HL-60 (cell line): ENCODE data around the gene MBTPS1.

Source experiments
- CTCF ChIP-seq: IDR thresholded peaks from one replicate; pipeline ENCODE4 v1.5.1; 2011; ENCODE audit warnings: low read length, control low read depth, inconsistent platforms; ENCODE audit not compliant: insufficient read depth
- GABPA ChIP-seq: IDR thresholded peaks from 2 replicates; pipeline ENCODE4 v1.6.1; 2012; ENCODE audit warnings: low read depth
- POLR2AphosphoS5 ChIP-seq: IDR thresholded peaks from 2 replicates; pipeline ENCODE4 v1.6.1; 2012; ENCODE audit warnings: low read depth
- TF ChIP-seq, protein P1 (sequence below): IDR thresholded peaks from 2 replicates; pipeline ENCODE4 v1.6.1; 2012; ENCODE audit warnings: low read depth; ENCODE audit not compliant: insufficient replicate concordance

- TF ChIP-seq CTCF (no peak), POLR2AphosphoS5 (no peak), GABPA (no peak)
- TF ChIP-seq, protein P1, sequence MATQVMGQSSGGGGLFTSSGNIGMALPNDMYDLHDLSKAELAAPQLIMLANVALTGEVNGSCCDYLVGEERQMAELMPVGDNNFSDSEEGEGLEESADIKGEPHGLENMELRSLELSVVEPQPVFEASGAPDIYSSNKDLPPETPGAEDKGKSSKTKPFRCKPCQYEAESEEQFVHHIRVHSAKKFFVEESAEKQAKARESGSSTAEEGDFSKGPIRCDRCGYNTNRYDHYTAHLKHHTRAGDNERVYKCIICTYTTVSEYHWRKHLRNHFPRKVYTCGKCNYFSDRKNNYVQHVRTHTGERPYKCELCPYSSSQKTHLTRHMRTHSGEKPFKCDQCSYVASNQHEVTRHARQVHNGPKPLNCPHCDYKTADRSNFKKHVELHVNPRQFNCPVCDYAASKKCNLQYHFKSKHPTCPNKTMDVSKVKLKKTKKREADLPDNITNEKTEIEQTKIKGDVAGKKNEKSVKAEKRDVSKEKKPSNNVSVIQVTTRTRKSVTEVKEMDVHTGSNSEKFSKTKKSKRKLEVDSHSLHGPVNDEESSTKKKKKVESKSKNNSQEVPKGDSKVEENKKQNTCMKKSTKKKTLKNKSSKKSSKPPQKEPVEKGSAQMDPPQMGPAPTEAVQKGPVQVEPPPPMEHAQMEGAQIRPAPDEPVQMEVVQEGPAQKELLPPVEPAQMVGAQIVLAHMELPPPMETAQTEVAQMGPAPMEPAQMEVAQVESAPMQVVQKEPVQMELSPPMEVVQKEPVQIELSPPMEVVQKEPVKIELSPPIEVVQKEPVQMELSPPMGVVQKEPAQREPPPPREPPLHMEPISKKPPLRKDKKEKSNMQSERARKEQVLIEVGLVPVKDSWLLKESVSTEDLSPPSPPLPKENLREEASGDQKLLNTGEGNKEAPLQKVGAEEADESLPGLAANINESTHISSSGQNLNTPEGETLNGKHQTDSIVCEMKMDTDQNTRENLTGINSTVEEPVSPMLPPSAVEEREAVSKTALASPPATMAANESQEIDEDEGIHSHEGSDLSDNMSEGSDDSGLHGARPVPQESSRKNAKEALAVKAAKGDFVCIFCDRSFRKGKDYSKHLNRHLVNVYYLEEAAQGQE = no peak
Observed at GRCh38 chr16:84131117-84131516, 14.4 kb upstream of the MBTPS1 start.
